Measurements from ENCODE around the gene SENP1. TPM values are rescaled to one million over a fixed set of nuclear protein-coding genes. Genes with fewer than 3 reads are reported as not detected.

The SENP1 gene
- total RNA-seq, 1 experiment from 2014 or later: 28.8 TPM

DNA sequence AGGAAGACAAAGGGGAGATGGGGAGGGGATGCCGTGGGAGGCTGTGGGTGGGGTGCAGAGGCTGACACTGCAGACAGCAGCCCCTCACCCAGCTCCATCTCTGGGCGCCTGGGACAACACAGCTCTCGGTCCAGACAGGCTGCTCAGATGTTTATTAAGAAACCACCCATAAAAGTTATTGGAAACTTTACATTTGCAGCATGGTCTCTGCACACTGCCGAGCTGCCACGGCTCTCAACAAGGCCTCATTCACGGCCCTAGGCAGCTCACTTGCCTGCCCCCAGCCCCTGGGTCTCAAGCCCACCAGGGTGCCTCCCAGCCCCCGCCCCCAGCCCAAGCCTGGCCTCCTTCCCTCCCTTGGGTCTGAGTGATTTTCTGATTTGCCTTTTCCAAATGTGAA lies 80.6 kb downstream of the SENP1 start:
- Mint-ChIP-seq H3K27me3 (ENCODE audit: low read depth) (peaks cover 100% of the 10 kb centered on the region), H3K9me3 (peaks cover 0 to 7% of the 10 kb centered on the region in 2 experiments; a peak in 2 of 5 replicates), H3K27ac (no peak overlapping the region), H3K4me3 (no peak overlapping the region), H3K36me3 (ENCODE audit: insufficient read depth in 1 of 3, low read depth in 3 of 3) (no peaks in the 10 kb centered on the region; a peak in 1 of 7 replicates), H3K4me1 (peaks cover 29 to 49% of the 10 kb centered on the region in 2 experiments)
- Histone ChIP-seq H3K27me3 (ENCODE audit: insufficient read depth, low read length) (peaks cover 82% of the 10 kb centered on the region), H3T11ph (ENCODE audit: low read length) (no peak overlapping the region), H3K9me3 (ENCODE audit: control insufficient read depth, low read depth, low read length) (no peaks in the 10 kb centered on the region), H3K56ac (ENCODE audit: insufficient read length, low read depth, low read length) (no peak overlapping the region), H4K5ac (ENCODE audit: insufficient read length, low read depth, low read length) (no peak overlapping the region), H3K4me1 (ENCODE audit: insufficient read depth, low read length) (no peaks in the 10 kb centered on the region), H3K14ac (ENCODE audit: insufficient read depth, low read length) (no peak overlapping the region), H2BK20ac (ENCODE audit: low read depth, low read length, poor library complexity, severe bottlenecking) (no peak overlapping the region), H2BK5ac (ENCODE audit: insufficient read length, low read length) (no peak overlapping the region), H3K9ac (ENCODE audit: extremely low read depth, insufficient read length, low read length) (no peak overlapping the region), H2AK5ac (ENCODE audit: insufficient read length, low read length) (no peak overlapping the region), H2BK120ac (ENCODE audit: low read depth, low read length, poor library complexity, severe bottlenecking) (no peak overlapping the region), H2AFZ (ENCODE audit: low read length) (no peak overlapping the region), H4K91ac (ENCODE audit: insufficient read length, low read depth, low read length) (no peak overlapping the region), H2BK15ac (ENCODE audit: low read depth, low read length) (no peak overlapping the region), H3K4me2 (ENCODE audit: insufficient read depth, insufficient read length, low read length) (no peak overlapping the region), H4K8ac (replicated peaks; ENCODE audit: insufficient read length, low read depth, low read length) (no peak overlapping the region), H3K4ac (ENCODE audit: low read depth, low read length) (no peak overlapping the region), H3K79me2 (ENCODE audit: insufficient read depth, low read length) (no peaks in the 10 kb centered on the region), H3K79me1 (ENCODE audit: insufficient read depth, low read depth, low read length, poor library complexity, severe bottlenecking) (no peaks in the 10 kb centered on the region), H4K20me1 (ENCODE audit: control insufficient read depth, insufficient read depth, insufficient read length) (peaks cover 2% of the 10 kb centered on the region), H2BK12ac (ENCODE audit: insufficient read length, low read depth, low read length) (no peak overlapping the region), H3K18ac (ENCODE audit: insufficient read length, low read depth, low read length) (no peak overlapping the region), H3K23ac (ENCODE audit: insufficient read length, low read depth, low read length) (no peak overlapping the region), H3K27ac (ENCODE audit: insufficient read length, low read depth, low read length) (no peak overlapping the region), H3K23me2 (ENCODE audit: insufficient read length, low read depth, low read length, poor library complexity, severe bottlenecking) (no peaks in the 10 kb centered on the region)
- no peak for DNase-seq
- WGBS (ENCODE audit: extremely low coverage, insufficient read length, low lambda C conversion rate): no CpG with 5 or more reads among the region's 7 CpGs
- TF ChIP-seq, protein P1, sequence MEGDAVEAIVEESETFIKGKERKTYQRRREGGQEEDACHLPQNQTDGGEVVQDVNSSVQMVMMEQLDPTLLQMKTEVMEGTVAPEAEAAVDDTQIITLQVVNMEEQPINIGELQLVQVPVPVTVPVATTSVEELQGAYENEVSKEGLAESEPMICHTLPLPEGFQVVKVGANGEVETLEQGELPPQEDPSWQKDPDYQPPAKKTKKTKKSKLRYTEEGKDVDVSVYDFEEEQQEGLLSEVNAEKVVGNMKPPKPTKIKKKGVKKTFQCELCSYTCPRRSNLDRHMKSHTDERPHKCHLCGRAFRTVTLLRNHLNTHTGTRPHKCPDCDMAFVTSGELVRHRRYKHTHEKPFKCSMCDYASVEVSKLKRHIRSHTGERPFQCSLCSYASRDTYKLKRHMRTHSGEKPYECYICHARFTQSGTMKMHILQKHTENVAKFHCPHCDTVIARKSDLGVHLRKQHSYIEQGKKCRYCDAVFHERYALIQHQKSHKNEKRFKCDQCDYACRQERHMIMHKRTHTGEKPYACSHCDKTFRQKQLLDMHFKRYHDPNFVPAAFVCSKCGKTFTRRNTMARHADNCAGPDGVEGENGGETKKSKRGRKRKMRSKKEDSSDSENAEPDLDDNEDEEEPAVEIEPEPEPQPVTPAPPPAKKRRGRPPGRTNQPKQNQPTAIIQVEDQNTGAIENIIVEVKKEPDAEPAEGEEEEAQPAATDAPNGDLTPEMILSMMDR (conservative IDR thresholded peaks at IDR 0.05): no peak
